Hematopoietic multipotent progenitor cell (in vitro differentiated cells): ENCODE data around the gene DAZL. TPM values are rescaled to one million over a fixed set of nuclear protein-coding genes. Genes with fewer than 3 reads are reported as not detected.

Experiments used
- DNase-seq, 3 donors: peaks; one replicate each; pipeline ENCODE4 v3.0.0-alpha.2; 2011 to 2015; ENCODE audit warnings: low read depth in 2 of 3, low spot score in 2 of 3
- total RNA-seq: library from RNA; depleted of rRNA; stranded (reverse); fragments of >200 nt; gene quantifications from one replicate; pipeline ENCODE4 v1.2.3, GENCODE V29; 2012

Gene DAZL
- total RNA-seq, 1 donor: not detected

- no peak for DNase-seq
Measured at GRCh38 chr3:16596352-16597032, 8.7 kb downstream of the DAZL start.

GRCh38 chr3:16595778-16596177 lies 9.4 kb downstream of the DAZL start:
- no peak for DNase-seq

- no peak for DNase-seq
Measured at GRCh38 chr3:16589867-16590624, 15.2 kb downstream of the DAZL start.

GRCh38 chr3:16589120-16589519 lies 16.1 kb downstream of the DAZL start:
- DNase-seq: no peak

- DNase-seq: no peak
Measured at GRCh38 chr3:16587681-16588060, 17.6 kb downstream of the DAZL start.

GRCh38 chr3:16587047-16587680 lies 18.1 kb downstream of the DAZL start:
- DNase-seq: no peak

- DNase-seq: no peak
Measured at GRCh38 chr3:16584880-16585279, 20.3 kb downstream of the DAZL start.

GRCh38 chr3:16583551-16583950 lies 21.7 kb downstream of the DAZL start:
- no peak for DNase-seq

- no peak for DNase-seq
Measured at GRCh38 chr3:16570113-16570512, 35.1 kb downstream of the DAZL start.

- DNase-seq: no peak
Measured at GRCh38 chr3:16568532-16568931, 36.7 kb downstream of the DAZL start.

GRCh38 chr3:16568115-16568514 lies 37.1 kb downstream of the DAZL start:
- no peak for DNase-seq

GRCh38 chr3:16559653-16560365 lies 45.4 kb downstream of the DAZL start:
- no peak for DNase-seq

GRCh38 chr3:16554126-16554525 lies 51.1 kb downstream of the DAZL start:
- no peak for DNase-seq

GRCh38 chr3:16552757-16553156 lies 52.5 kb downstream of the DAZL start:
- no peak for DNase-seq

- no peak for DNase-seq
Measured at GRCh38 chr3:16551342-16551976, 53.8 kb downstream of the DAZL start.

- DNase-seq: peak; percentile 61 to 90 (median 81)
Measured at GRCh38 chr3:16550676-16551341, 54.4 kb downstream of the DAZL start.

- no peak for DNase-seq
Measured at GRCh38 chr3:16550305-16550675, 54.9 kb downstream of the DAZL start.

GRCh38 chr3:16548721-16549120 lies 56.5 kb downstream of the DAZL start:
- DNase-seq: no peak

GRCh38 chr3:16547561-16548357 lies 57.5 kb downstream of the DAZL start:
- no peak for DNase-seq
